Activated T-cell treated with anti-CD3 and anti-CD28 coated beads for 4 hours (primary cell): ENCODE data around the gene HPF1.

Experiments used
- DNase-seq: peaks from one replicate; pipeline ENCODE4 v3.0.0-alpha.2; 2020

HPF1 gene

DNA sequence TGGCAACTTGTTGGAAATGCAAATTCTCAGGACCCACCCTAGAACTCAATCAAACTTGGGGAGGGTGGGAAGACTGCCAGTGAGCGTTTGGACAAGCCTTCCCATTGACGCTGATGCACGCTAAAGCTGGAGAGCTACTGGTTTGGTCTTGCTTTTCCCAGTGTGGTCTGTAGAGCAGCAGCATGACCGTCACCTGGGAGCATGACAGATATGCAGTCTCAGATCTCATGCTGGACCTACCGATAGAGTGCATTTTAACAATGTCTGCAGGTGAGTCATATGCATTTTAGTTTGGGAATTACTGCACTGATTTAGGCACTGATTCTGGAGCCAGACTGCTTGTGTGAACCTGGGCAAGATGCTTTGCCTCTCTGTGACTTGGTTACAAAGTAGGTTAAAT, 27.2 kb downstream of the HPF1 start:
- DNase-seq: no peak

DNA sequence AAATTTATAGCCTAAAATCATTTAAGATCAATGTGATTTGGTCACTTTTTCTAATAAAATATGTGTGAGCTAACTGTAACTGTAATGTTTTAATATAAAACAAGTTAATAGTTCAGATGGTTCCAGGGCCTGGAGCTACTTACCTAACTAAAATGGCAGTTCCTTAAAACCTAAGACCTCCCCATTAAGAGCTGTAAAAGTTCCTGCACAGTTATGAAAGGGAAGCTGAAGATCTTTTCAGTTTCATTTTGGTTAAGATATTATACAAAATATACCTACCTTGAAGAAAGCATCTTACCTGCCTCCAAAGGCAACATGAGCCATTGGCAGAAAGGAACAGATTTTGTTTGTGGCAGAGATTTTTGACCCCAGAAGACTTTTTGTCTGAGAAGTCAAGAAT, 30.1 kb downstream of the HPF1 start:
- DNase-seq: no peak

GRCh38 chr4:169724260-169724659, 33.5 kb downstream of the HPF1 start:
- DNase-seq: no peak

GRCh38 chr4:169723207-169723965, 34.4 kb downstream of the HPF1 start:
- no peak for DNase-seq

- DNase-seq: no peak
These were observed 37.2 kb downstream of the HPF1 start for GRCh38 chr4:169720529-169720928.

GRCh38 chr4:169716677-169717076, 41.1 kb downstream of the HPF1 start:
- no peak for DNase-seq

GRCh38 chr4:169715826-169716225, 41.9 kb downstream of the HPF1 start:
- DNase-seq: no peak

DNA sequence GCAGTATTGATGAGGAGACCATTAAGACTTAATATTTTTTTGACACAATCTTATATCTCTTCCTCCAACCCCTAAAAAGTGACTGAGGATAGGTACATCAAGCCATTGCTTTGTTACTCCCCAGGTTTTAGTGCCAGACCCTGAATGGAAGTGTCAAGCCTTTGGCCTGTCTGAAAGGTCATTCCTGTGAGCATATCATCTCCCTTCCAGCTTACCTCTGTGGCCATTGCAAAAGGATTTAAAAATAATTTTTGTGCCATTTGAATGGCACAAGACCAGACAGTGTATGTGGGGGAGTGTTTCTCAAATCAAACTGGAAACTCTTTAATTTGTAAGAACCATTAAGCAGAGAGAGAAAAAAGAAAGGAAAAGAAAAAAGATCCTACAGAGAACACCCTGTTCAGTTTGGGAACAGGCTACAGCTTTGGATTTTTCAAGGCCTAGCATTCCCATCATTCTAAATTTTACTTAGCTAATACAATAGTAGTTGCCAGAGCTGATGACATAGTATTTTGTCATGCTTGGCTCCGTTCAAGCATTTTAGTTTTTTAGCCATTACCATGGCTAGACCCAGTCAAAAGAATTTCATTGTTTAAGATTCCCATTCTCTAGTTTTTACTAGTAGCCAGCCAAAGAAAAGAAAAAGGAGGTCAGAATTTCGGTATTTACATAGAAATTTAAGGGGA, 49.6 kb downstream of the HPF1 start:
- no peak for DNase-seq

DNA sequence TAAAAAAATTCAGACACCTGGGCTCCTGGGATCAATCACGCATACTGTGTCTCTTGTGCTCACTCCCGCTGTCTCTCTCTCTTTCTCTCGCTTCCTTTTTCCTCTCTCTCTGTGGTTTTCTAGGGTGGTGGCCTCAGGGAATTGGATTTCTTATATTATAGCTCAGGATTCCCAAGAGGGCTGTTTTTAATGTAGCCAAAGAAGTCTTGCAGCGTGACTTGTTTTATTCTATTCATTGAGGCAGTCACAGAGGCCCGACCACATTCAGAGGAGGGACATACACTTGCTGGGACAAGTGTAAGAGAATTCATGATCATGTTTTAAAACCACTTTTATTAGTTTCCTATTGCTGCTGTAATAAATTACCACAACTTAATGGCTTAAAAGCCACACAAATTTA, 59.4 kb downstream of the HPF1 start:
- no peak for DNase-seq

GRCh38 chr4:169690787-169691186, 67.0 kb downstream of the HPF1 start:
- no peak for DNase-seq

GRCh38 chr4:169689681-169690080, 68.1 kb downstream of the HPF1 start:
- DNase-seq: no peak

GRCh38 chr4:169682372-169683047, 75.2 kb downstream of the HPF1 start:
- DNase-seq: no peak
